Measurements from ENCODE around the gene MAPK12. TPM values are rescaled to one million over a fixed set of nuclear protein-coding genes. Genes with fewer than 3 reads are reported as not detected.

Gene MAPK12
- total RNA-seq, 1 donor from 2014 or later = 17.2 TPM

DNA sequence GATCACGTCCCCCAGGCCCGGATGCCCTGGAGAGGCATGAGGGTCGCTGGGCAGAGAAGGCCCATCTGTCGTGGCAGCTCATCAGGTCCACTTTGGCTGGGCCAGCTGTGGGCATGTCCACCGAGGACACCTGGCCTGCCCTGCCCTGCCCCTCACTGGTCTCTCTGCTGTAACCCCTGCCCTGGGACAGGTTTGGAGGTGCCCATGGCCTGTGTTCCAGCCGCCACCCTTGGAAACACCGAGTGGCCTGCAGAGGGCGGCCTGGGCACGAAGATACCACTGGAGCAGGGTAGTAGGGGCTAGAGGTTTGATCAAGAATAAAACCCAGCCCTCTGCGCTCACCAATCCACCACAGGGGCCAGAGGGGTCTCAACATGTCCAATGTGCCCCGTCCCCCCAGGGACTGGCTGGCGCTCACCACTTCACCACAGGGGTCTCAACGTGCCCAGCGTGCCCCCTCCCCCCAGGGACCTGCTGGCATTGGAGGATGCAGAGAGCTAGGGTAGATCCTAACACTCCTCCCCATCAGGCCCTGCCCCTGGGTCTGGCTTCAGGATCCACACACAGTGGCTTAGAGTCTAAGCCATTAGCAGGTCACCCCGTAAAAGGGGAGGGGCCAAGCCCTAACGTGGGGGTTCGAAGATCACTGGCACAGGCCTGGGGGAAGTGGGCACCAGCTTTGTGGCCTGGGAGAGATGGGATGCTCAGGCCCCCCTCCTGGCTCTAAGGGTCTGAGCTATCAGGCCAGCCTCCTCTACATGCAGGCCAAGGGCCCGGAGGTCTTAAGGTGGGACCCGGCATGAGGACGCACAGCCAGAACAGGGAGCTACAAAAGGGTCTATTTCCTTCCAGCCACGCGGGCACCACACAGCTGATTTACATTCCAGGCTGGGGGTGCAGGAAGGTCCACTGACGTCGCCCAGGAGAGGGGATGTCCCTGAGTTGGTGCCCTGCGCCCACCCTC is 9.1 kb downstream of the MAPK12 start:
- Histone ChIP-seq H3K27ac (replicated peaks) (peak overlapping the region; percentile 85), H3K4me1 (peaks cover 35% of the 10 kb centered on the region), H3K36me3 (peaks cover 3% of the 10 kb centered on the region), H3K9me3 (replicated peaks) (no peaks in the 10 kb centered on the region), H3K4me3 (peak overlapping the region; percentile 89), H3K27me3 (ENCODE audit: low read depth) (no peaks in the 10 kb centered on the region)
- TF ChIP-seq CTCF (IDR thresholded peaks at IDR 0.05; ENCODE audit: borderline replicate concordance) = peak; percentile 77
- DNase-seq = peak; percentile 79
- intact Hi-C loops (cut with micrococcal nuclease) = no loop called here

DNA sequence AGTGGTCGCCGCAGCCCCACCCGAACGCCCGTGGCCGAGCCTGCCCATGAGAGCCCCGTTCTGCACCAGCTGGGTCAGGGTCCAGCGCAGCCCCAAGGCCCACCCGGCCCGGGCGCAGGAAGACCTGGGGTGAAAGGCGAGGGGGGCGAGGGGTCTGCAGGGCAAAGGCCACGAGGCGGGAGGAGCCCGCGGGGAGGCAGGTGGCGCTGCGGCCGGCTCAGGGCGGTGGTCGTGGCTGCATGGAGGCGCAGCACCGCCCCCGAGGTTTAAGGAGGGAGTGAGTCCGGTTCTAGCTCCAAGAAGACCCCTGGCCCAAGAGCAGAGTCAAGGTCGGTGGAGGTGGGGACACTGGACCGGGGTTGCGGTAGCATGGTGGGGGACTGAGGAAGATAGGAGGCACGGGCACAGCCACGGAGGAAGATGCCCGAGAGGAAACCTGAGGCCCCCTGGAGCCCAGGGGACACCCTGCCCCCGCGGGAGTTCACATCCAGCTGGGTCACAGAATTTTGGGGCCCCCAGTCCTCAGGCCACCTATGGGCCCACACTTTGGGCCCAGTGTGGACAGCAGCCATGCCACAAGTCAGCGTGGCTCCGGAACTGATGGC is 9.9 kb downstream of the MAPK12 start:
- H3K9me3 ChIP-seq (replicated peaks) = no peaks in the 10 kb centered on the region
- peak overlapping the region; percentile 89 for H3K4me3 ChIP-seq
- TF ChIP-seq CTCF (IDR thresholded peaks at IDR 0.05; ENCODE audit: borderline replicate concordance) = no peak
- peak overlapping the region; percentile 85 for H3K27ac ChIP-seq (replicated peaks)
- H3K36me3 ChIP-seq = peaks cover 9% of the 10 kb centered on the region
- H3K27me3 ChIP-seq (ENCODE audit: low read depth) = no peaks in the 10 kb centered on the region
- DNase-seq = no peak
- peaks cover 36% of the 10 kb centered on the region for H3K4me1 ChIP-seq
- intact Hi-C loops (cut with micrococcal nuclease) = no loop called here

DNA sequence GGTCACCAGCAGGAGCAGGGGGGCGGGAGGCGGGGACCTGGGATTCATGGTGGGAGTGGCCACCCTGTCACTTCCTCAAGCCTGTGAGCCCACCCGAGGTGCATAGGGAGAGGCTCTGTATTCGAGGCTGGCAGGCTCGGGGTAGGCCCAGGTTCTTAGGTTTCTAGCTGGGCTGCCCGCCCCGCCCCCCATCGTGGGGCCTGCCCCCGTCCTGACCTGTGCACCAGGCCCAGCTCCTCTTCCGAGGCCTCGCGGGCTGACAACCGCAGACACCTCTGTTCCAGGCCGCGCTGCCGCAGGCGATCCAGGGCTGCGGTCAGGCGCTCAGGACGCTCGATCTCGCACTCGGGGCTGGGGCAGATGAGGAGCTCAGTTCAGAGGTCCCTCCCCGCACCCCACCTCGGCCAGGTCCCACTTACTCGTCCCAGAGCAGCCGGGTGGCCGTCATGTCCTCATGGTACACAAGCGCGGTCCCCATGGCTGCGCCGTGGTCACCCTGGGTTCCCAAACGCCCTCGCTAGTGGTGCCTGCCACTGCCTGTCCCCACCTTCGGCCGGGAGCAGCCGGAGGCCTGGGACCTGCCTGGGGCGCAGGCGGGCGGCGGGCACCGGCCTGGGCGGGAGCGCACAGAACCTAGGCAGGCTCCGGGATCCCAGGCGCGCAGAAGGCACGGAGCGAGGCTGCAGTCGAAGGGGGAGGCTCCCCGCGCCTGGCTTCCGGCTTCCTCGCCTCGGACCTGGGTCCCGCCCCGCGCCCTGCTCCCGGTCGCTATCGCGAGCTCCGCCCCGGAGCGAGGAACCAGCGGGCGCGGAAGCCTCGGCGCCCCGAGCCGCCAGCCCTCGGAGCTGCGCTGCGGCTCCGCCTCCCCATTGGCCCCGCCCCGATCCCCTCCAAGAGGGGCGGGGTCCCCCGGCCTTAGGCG is 10.7 kb downstream of the MAPK12 start, which contains the start of gene HDAC10:
Gene HDAC10 (minus strand): TSS at position 711 of the 922 bp plus-strand sequence. CDS start 233 bp downstream, at position 478.
- peak; percentile 84 for DNase-seq
- intact Hi-C loops (cut with micrococcal nuclease) = no loop called here
- Histone ChIP-seq H3K4me1 (peaks cover 42% of the 10 kb centered on the region), H3K4me3 (peak within 1 kb of the TSS; percentile 89), H3K9me3 (replicated peaks) (no peaks in the 10 kb centered on the region), H3K27ac (replicated peaks) (peak within 1 kb of the TSS; percentile 85), H3K27me3 (ENCODE audit: low read depth) (no peaks in the 10 kb centered on the region), H3K36me3 (peaks cover 17% of the 10 kb centered on the region)
- no peak for TF ChIP-seq CTCF (IDR thresholded peaks at IDR 0.05; ENCODE audit: borderline replicate concordance)

DNA sequence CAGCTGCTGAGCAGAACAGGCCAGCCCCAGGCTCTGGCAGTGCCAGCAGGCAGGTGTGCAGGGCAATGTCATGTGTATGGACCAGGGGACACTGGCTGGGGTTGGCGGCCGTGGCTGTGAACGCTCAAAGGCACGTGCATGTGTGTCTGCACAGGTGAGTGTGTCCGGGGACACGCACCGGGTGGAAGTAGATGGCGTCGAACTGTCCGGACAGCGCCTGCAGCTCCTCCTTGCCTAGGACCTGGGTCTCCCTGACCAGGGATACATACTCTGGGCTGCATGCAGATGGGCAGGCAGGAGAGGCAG is 11.3 kb downstream of the MAPK12 start:
- H3K27me3 ChIP-seq (ENCODE audit: low read depth) = no peaks in the 10 kb centered on the region
- intact Hi-C loops (cut with micrococcal nuclease) = no loop called here
- H3K4me3 ChIP-seq = peak overlapping the region; percentile 89
- H3K36me3 ChIP-seq = peaks cover 18% of the 10 kb centered on the region
- peak overlapping the region; percentile 85 for H3K27ac ChIP-seq (replicated peaks)
- no peak for TF ChIP-seq CTCF (IDR thresholded peaks at IDR 0.05; ENCODE audit: borderline replicate concordance)
- peaks cover 48% of the 10 kb centered on the region for H3K4me1 ChIP-seq
- H3K9me3 ChIP-seq (replicated peaks) = no peaks in the 10 kb centered on the region
- DNase-seq = no peak

Measured in left ventricle myocardium inferior (tissue), 1 donor.